Activated CD4-positive, alpha-beta T cell treated with anti-CD3 and anti-CD28 coated beads, Interleukin-10, Interleukin-2, amounts not matched to agents 100 ng/mL and 50 ng/mL, durations not matched to agents 16 hours and 8 hours (primary cell): ENCODE data around the gene CMYA5.

Source experiments
- DNase-seq: peaks from one replicate; pipeline ENCODE4 v3.0.0-alpha.2; 2020

CMYA5 gene

GRCh38 chr5:79800979-79801827 is 111.6 kb downstream of the CMYA5 start:
- DNase-seq = peak; percentile 29

GRCh38 chr5:79802406-79802805 is 112.8 kb downstream of the CMYA5 start:
- DNase-seq = no peak

- DNase-seq = no peak
Measured at GRCh38 chr5:79803007-79803406, 113.4 kb downstream of the CMYA5 start.

GRCh38 chr5:79806741-79807140 is 117.1 kb downstream of the CMYA5 start:
- DNase-seq = no peak

GRCh38 chr5:79809743-79810142 is 120.1 kb downstream of the CMYA5 start:
- no peak for DNase-seq

- no peak for DNase-seq
Measured at GRCh38 chr5:79811081-79811480, 121.4 kb downstream of the CMYA5 start.

GRCh38 chr5:79811904-79812303 is 122.3 kb downstream of the CMYA5 start:
- no peak for DNase-seq

GRCh38 chr5:79814699-79815098 is 125.1 kb downstream of the CMYA5 start:
- no peak for DNase-seq

- no peak for DNase-seq
Measured at GRCh38 chr5:79816014-79816413, 126.4 kb downstream of the CMYA5 start.

- DNase-seq = no peak
Measured at GRCh38 chr5:79820648-79821047, 131.0 kb downstream of the CMYA5 start.

- no peak for DNase-seq
Measured at GRCh38 chr5:79824444-79824843, 134.8 kb downstream of the CMYA5 start.

- DNase-seq = no peak
Measured at GRCh38 chr5:79825802-79826201, 136.2 kb downstream of the CMYA5 start.

- no peak for DNase-seq
Measured at GRCh38 chr5:79827159-79827629, 137.6 kb downstream of the CMYA5 start.

GRCh38 chr5:79829260-79829659 is 139.6 kb downstream of the CMYA5 start:
- DNase-seq = peak; percentile 9

GRCh38 chr5:79831381-79832309 is 142.0 kb downstream of the CMYA5 start:
- DNase-seq = no peak

GRCh38 chr5:79832911-79833310 is 143.3 kb downstream of the CMYA5 start:
- DNase-seq = no peak

- no peak for DNase-seq
Measured at GRCh38 chr5:79834098-79834753, 144.6 kb downstream of the CMYA5 start.

- DNase-seq = no peak
Measured at GRCh38 chr5:79834754-79835714, 145.4 kb downstream of the CMYA5 start.

- no peak for DNase-seq
Measured at GRCh38 chr5:79837761-79838551, 148.3 kb downstream of the CMYA5 start.

GRCh38 chr5:79840084-79840990 is 150.7 kb downstream of the CMYA5 start:
- DNase-seq = no peak
